Measurements from ENCODE around the gene FOXS1. TPM values are rescaled to one million over a fixed set of nuclear protein-coding genes. Genes with fewer than 3 reads are reported as not detected.

The FOXS1 gene
- total RNA-seq, 2 experiments from 2014 or later = not detected

GRCh38 chr20:31846793-31847138 is 1.4 kb upstream of the FOXS1 start:
- DNase-seq = no peak
- POLR2A ChIA-PET = no interaction called here
- H3K4me3 Mint-ChIP-seq = no peak overlapping the region
- no peaks in the 10 kb centered on the region for H3K36me3 Mint-ChIP-seq (ENCODE audit: low read depth)
- peaks cover 19% of the 10 kb centered on the region for H3K27me3 Mint-ChIP-seq
- no peak overlapping the region for H3K27ac Mint-ChIP-seq
- no peaks in the 10 kb centered on the region for H3K4me1 Mint-ChIP-seq (ENCODE audit: low read depth)
- no peaks in the 10 kb centered on the region for H3K9me3 Mint-ChIP-seq
- intact Hi-C loops (cut with micrococcal nuclease) = no loop called here
- ATAC-seq = no peak
- TF ChIP-seq CTCF (IDR thresholded peaks at IDR 0.05) = no peak
- CTCF ChIA-PET = interaction anchor here (0.9 to 4.5 kb wide), 34 partner anchors 9 to 273 kb away, joined by 3 to 51 read pairs (median 6); partner anchors contain the start of gene PDRG1

- POLR2A ChIA-PET = interaction anchor here (0.6 kb wide), 1 partner anchor 81 kb away, joined by 3 read pairs; no protein-coding TSS in a partner anchor
- Mint-ChIP-seq H3K4me3 (no peak overlapping the region), H3K36me3 (ENCODE audit: low read depth) (no peaks in the 10 kb centered on the region), H3K27ac (no peak overlapping the region), H3K4me1 (ENCODE audit: low read depth) (no peaks in the 10 kb centered on the region), H3K27me3 (peaks cover 6% of the 10 kb centered on the region), H3K9me3 (no peaks in the 10 kb centered on the region)
- intact Hi-C loops (cut with micrococcal nuclease) = no loop called here
- ATAC-seq (no peak), DNase-seq (no peak)
- CTCF ChIA-PET = interaction anchor here (1.0 to 4.5 kb wide), 8 partner anchors 8 to 187 kb away, joined by 3 to 51 read pairs (median 3); partner anchors contain the start of gene PDRG1
- TF ChIP-seq CTCF (IDR thresholded peaks at IDR 0.05) = no peak
These were observed 586 bp downstream of the FOXS1 start for GRCh38 chr20:31844737-31845299.

GRCh38 chr20:31843881-31844280 is 1.5 kb downstream of the FOXS1 start:
- Mint-ChIP-seq H3K27me3 (peaks cover 2% of the 10 kb centered on the region), H3K36me3 (ENCODE audit: low read depth) (no peaks in the 10 kb centered on the region), H3K9me3 (no peaks in the 10 kb centered on the region), H3K4me1 (ENCODE audit: low read depth) (no peaks in the 10 kb centered on the region), H3K4me3 (no peak overlapping the region), H3K27ac (no peak overlapping the region)
- intact Hi-C loops (cut with micrococcal nuclease) = no loop called here
- DNase-seq (no peak), ATAC-seq (no peak)
- CTCF ChIA-PET = interaction anchor here (1.3 to 2.3 kb wide), 2 partner anchors 8 to 9 kb away, joined by 4 to 8 read pairs; no protein-coding TSS in a partner anchor
- POLR2A ChIA-PET = no interaction called here
- TF ChIP-seq CTCF (IDR thresholded peaks at IDR 0.05) = no peak

- intact Hi-C loops (cut with micrococcal nuclease) = no loop called here
- no peak for TF ChIP-seq CTCF (IDR thresholded peaks at IDR 0.05)
- Mint-ChIP-seq H3K9me3 (no peaks in the 10 kb centered on the region), H3K4me3 (no peak overlapping the region), H3K27me3 (no peaks in the 10 kb centered on the region), H3K27ac (no peak overlapping the region), H3K36me3 (ENCODE audit: low read depth) (no peaks in the 10 kb centered on the region), H3K4me1 (ENCODE audit: low read depth) (no peaks in the 10 kb centered on the region)
- DNase-seq (no peak), ATAC-seq (no peak)
- CTCF ChIA-PET = interaction anchor here (1.3 to 2.3 kb wide), 2 partner anchors 8 to 9 kb away, joined by 4 to 8 read pairs; no protein-coding TSS in a partner anchor
- POLR2A ChIA-PET = no interaction called here
These were observed 2.1 kb downstream of the FOXS1 start for GRCh38 chr20:31843288-31843687.

GRCh38 chr20:31842471-31843157 is 2.8 kb downstream of the FOXS1 start:
- Mint-ChIP-seq H3K4me1 (ENCODE audit: low read depth) (no peaks in the 10 kb centered on the region), H3K36me3 (ENCODE audit: low read depth) (no peaks in the 10 kb centered on the region), H3K9me3 (no peaks in the 10 kb centered on the region), H3K27me3 (no peaks in the 10 kb centered on the region), H3K27ac (no peak overlapping the region), H3K4me3 (no peak overlapping the region)
- intact Hi-C loops (cut with micrococcal nuclease) = no loop called here
- ATAC-seq (no peak), DNase-seq (no peak)
- ChIA-PET CTCF (interaction anchor here (1.3 to 2.3 kb wide), 3 partner anchors 8 to 20 kb away, joined by 4 to 8 read pairs (median 6); no protein-coding TSS in a partner anchor), POLR2A (no interaction called here)
- no peak for TF ChIP-seq CTCF (IDR thresholded peaks at IDR 0.05)

All from activated CD8-positive, alpha-beta T cell treated with anti-CD3 and anti-CD28 coated beads for 36 hours (primary cell).